HG02623 (cell line): ENCODE results near the gene ARID5B.
A peak's percentile ranks its signal among the peaks of the same experiment; 100 is the strongest.

Source experiments
- ATAC-seq: cut with Tn5 transposase; IDR thresholded peaks from one replicate; pipeline ENCODE4 v1.9.1; 2021; ENCODE audit warnings: moderate library complexity; ENCODE audit not compliant: unreplicated experiment

ARID5B gene

GRCh38 chr10:62007145-62007544, 105.6 kb downstream of the ARID5B start:
- ATAC-seq, result no peak

GRCh38 chr10:62008196-62008595, 106.7 kb downstream of the ARID5B start:
- no peak for ATAC-seq

GRCh38 chr10:62008946-62009345, 107.4 kb downstream of the ARID5B start:
- no peak for ATAC-seq

GRCh38 chr10:62010366-62010765, 108.9 kb downstream of the ARID5B start:
- no peak for ATAC-seq

GRCh38 chr10:62011558-62011957, 110.1 kb downstream of the ARID5B start:
- no peak for ATAC-seq

GRCh38 chr10:62012318-62012717, 110.8 kb downstream of the ARID5B start:
- no peak for ATAC-seq

GRCh38 chr10:62014510-62014909, 113.0 kb downstream of the ARID5B start:
- ATAC-seq, result no peak

- ATAC-seq, result no peak
These were observed 114.5 kb downstream of the ARID5B start for GRCh38 chr10:62015994-62016393.

GRCh38 chr10:62016623-62017490, 115.4 kb downstream of the ARID5B start:
- ATAC-seq, result peak; percentile 64

- no peak for ATAC-seq
These were observed 116.0 kb downstream of the ARID5B start for GRCh38 chr10:62017491-62017870.

GRCh38 chr10:62018131-62018911, 116.8 kb downstream of the ARID5B start:
- no peak for ATAC-seq

GRCh38 chr10:62019013-62019684, 117.7 kb downstream of the ARID5B start:
- ATAC-seq, result no peak

GRCh38 chr10:62019685-62020359, 118.3 kb downstream of the ARID5B start:
- no peak for ATAC-seq

GRCh38 chr10:62021128-62021665, 119.7 kb downstream of the ARID5B start:
- no peak for ATAC-seq

GRCh38 chr10:62021978-62022802, 120.7 kb downstream of the ARID5B start:
- ATAC-seq, result no peak

GRCh38 chr10:62022830-62023229, 121.3 kb downstream of the ARID5B start:
- ATAC-seq, result no peak

- ATAC-seq, result no peak
These were observed 121.8 kb downstream of the ARID5B start for GRCh38 chr10:62023329-62023728.

GRCh38 chr10:62024026-62024701, 122.7 kb downstream of the ARID5B start:
- ATAC-seq, result no peak

GRCh38 chr10:62025134-62025794, 123.8 kb downstream of the ARID5B start:
- no peak for ATAC-seq
